Transverse colon (tissue), 4 donors: ENCODE measurements around the gene MSANTD2. TPM values are rescaled to one million over a fixed set of nuclear protein-coding genes. Genes with fewer than 3 reads are reported as not detected.

ENCODE experiments used
- DNase-seq: peaks from one replicate; pipeline ENCODE4 v3.0.0-alpha.2; 2019
- H3K27ac ChIP-seq, 4 donors: fragments of 200-600 bp; sonication (generic); 2 replicates each; pipeline ENCODE4 v1.5.1; 2016 to 2018; ENCODE audit warnings: inconsistent platforms in 4 of 4
- H3K27me3 ChIP-seq: fragments of 200-600 bp; sonication (generic); 2 replicates; pipeline ENCODE4 v1.5.1; 2017; ENCODE audit warnings: inconsistent platforms
- H3K36me3 ChIP-seq, 4 donors: fragments of 200-600 bp; sonication (generic); 2 replicates each; pipeline ENCODE4 v1.5.1; 2017 to 2019; ENCODE audit warnings: inconsistent platforms in 4 of 4
- H3K4me1 ChIP-seq, 4 donors: fragments of 200-600 bp; sonication (generic); 2 replicates each; pipeline ENCODE4 v1.5.1; 2017 to 2020; ENCODE audit warnings: inconsistent platforms in 4 of 4
- H3K4me3 ChIP-seq, 4 donors: fragments of 200-600 bp; sonication (generic); 1 replicate in 1 of 4; 2 replicates in 3 of 4; pipeline versions ENCODE4 v1.5.1 to v1.6.1; 2017 to 2019; ENCODE audit warnings: inconsistent platforms in 4 of 4
- H3K9me3 ChIP-seq, 2 donors: fragments of 200-600 bp; sonication (generic); 2 replicates each; pipeline ENCODE4 v1.5.1; 2017 to 2019; ENCODE audit warnings: inconsistent platforms in 2 of 2
- EP300 ChIP-seq: sonication (generic); formaldehyde crosslinking; IDR thresholded peaks from one replicate; pipeline ENCODE4 v1.6.1; 2017; ENCODE audit warnings: antibody characterized with exemption, low read depth
- POLR2A ChIP-seq: fragments of 450-650 bp; IDR thresholded peaks from one replicate; pipeline ENCODE4 v1.6.1; 2016; ENCODE audit warnings: antibody characterized with exemption, mild to moderate bottlenecking, moderate library complexity
- POLR2AphosphoS5 ChIP-seq, 3 donors: sonication (generic); formaldehyde crosslinking; IDR thresholded peaks; one replicate each; pipeline ENCODE4 v1.6.1; 2016; ENCODE audit warnings: antibody characterized with exemption in 3 of 3
- WGBS, 2 donors: methylation state at CpG; one replicate each; pipeline ENCODE4 v1.1.5; 2018; ENCODE audit warnings: low coverage in 1 of 2; 5-methylcytosine and 5-hydroxymethylcytosine counted together
- in situ Hi-C, 4 donors: fragments of 200-750 bp; cut with MboI; loops; one replicate each; pipeline versions ENCODE4 v1.15.0 to v1.15.1; 2017; ENCODE audit warnings: low sequenced_read_pairs in 3 of 4, low pct_ligation_motif_present in 1 of 4, low pct_unique_long_range_greater_than_20kb in 1 of 4
- intact Hi-C: fragments of 100-400 bp; cut with DNase I; formaldehyde crosslinking; loops from one replicate; pipeline ENCODE4 v1.15.1; 2023; ENCODE audit warnings: low total_unique reads
- total RNA-seq, 4 donors: library from RNA; depleted of rRNA; stranded (reverse); fragments of >200 nt; gene quantifications; one replicate each; pipeline ENCODE4 v1.1.0, GENCODE V29; 2016
- TF ChIP-seq, protein P1 (sequence below), 5 experiments: fragments of 200-600 bp in 3 of 5; fragments of 450-650 bp in 2 of 5; sonication (generic) in 3 of 5; IDR thresholded peaks; 1 replicate in 2 of 5; 2 replicates in 3 of 5; pipeline ENCODE4 v1.5.1; 2016 to 2017; ENCODE audit warnings: antibody characterized with exemption in 5 of 5, inconsistent platforms in 3 of 5, mild to moderate bottlenecking in 2 of 5, moderate library complexity in 1 of 5

Gene MSANTD2
- total RNA-seq, 4 donors from 2014 or later: 8.1 to 40.0 (median 15.1) TPM

DNA sequence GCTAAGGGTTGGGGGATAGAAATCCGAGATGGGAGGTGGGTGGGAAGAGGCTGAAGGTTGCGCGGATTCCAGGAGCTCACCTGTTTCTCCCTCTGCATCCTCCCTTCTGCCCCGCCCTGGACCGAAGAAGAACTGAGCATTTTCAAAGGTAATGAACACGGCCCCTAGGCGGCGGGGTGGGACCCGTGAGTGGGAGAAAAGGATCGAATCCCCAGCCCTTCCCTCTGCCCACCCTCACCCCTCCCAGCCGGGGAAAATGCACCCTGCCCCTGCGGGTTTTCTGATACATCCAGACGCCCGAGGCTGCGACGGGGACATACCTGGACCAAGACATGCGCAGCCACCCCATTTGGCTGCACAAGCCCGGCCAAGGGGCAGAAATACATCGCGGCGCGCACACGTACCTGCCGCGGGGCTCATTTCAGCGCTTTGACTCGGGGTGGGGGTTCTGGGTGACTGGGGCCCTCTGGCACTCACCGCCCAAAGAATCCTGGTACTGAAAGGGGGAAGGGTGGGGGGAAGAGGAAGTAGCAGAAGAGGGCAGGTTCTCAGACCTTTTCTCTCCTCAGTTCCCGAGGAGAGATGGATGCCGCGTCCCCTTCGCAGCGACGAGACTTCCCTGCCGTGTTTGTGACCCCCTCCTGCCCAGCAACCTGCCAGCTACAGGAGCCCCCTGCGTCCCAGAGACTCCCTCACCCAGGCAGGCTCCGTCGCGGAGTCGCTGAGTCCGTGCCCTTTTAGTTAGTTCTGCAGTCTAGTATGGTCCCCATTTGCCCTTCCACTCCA is 54.2 kb downstream of the MSANTD2 start:
- no peak for TF ChIP-seq POLR2A
- TF ChIP-seq, protein P1, sequence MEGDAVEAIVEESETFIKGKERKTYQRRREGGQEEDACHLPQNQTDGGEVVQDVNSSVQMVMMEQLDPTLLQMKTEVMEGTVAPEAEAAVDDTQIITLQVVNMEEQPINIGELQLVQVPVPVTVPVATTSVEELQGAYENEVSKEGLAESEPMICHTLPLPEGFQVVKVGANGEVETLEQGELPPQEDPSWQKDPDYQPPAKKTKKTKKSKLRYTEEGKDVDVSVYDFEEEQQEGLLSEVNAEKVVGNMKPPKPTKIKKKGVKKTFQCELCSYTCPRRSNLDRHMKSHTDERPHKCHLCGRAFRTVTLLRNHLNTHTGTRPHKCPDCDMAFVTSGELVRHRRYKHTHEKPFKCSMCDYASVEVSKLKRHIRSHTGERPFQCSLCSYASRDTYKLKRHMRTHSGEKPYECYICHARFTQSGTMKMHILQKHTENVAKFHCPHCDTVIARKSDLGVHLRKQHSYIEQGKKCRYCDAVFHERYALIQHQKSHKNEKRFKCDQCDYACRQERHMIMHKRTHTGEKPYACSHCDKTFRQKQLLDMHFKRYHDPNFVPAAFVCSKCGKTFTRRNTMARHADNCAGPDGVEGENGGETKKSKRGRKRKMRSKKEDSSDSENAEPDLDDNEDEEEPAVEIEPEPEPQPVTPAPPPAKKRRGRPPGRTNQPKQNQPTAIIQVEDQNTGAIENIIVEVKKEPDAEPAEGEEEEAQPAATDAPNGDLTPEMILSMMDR (IDR thresholded peaks at IDR 0.05): peak; percentile 17 to 70 (median 26)
- 4% methylated on average over 40 of the region's 41 CpGs; no CpG with 5 or more reads in 1 of the 2 donors for WGBS, 2 donors
- H3K27me3 ChIP-seq: peaks cover 62% of the 10 kb centered on the region

DNA sequence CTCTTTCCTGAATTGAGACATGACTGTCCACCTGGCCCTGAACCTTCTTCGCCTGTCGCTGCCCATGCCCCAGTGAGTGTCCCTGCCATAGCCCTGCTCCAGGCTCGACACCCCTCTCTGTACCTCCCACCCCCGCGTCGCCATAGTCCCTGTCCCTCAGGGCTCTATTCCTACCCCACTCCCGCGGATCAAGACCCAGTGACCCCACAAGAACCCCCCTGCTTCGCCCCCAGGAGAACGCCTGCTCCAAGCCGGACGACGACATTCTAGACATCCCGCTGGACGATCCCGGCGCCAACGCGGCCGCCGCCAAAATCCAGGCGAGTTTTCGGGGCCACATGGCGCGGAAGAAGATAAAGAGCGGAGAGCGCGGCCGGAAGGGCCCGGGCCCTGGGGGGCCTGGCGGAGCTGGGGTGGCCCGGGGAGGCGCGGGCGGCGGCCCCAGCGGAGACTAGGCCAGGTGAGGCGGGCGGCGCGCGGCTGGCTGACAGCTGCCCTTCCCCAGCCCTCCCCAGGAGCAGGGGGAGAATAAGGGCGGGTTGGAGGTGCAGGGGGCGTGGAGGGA is 54.9 kb downstream of the MSANTD2 start:
- 65% methylated on average over 44 of the region's 44 CpGs; no CpG with 5 or more reads in 1 of the 2 donors for WGBS, 2 donors
- DNase-seq: no peak
- no peaks in the 10 kb centered on the region for H3K36me3 ChIP-seq
- H3K27ac ChIP-seq: no peak overlapping the region
- in situ Hi-C loops: no loop called here
- no peak for TF ChIP-seq POLR2AphosphoS5 (IDR thresholded peaks at IDR 0.05)
- TF ChIP-seq, protein P1 (IDR thresholded peaks at IDR 0.05): no peak
- TF ChIP-seq EP300: no peak
- TF ChIP-seq POLR2A: no peak
- peak overlapping the region in 3 of 4 donors; percentile 37 to 61 (median 50) for H3K4me3 ChIP-seq
- H3K4me1 ChIP-seq: peaks cover 14 to 47% (median 37%) of the 10 kb centered on the region in 4 donors
- intact Hi-C loops: no loop called here
- no peaks in the 10 kb centered on the region for H3K9me3 ChIP-seq
- H3K27me3 ChIP-seq: peaks cover 69% of the 10 kb centered on the region

More for the DNA sequence above, 54.2 kb downstream of the MSANTD2 start:
- no peaks in the 10 kb centered on the region for H3K9me3 ChIP-seq
- peak; percentile 68 for DNase-seq
- H3K36me3 ChIP-seq: no peaks in the 10 kb centered on the region
- in situ Hi-C loops (no loop called here), intact Hi-C loops (no loop called here)
- H3K4me3 ChIP-seq: peak overlapping the region; percentile 36 to 61 (median 44)
- peaks cover 7 to 49% (median 31%) of the 10 kb centered on the region in 4 donors for H3K4me1 ChIP-seq
- peak overlapping the region; percentile 75 to 87 (median 83) for H3K27ac ChIP-seq

DNA sequence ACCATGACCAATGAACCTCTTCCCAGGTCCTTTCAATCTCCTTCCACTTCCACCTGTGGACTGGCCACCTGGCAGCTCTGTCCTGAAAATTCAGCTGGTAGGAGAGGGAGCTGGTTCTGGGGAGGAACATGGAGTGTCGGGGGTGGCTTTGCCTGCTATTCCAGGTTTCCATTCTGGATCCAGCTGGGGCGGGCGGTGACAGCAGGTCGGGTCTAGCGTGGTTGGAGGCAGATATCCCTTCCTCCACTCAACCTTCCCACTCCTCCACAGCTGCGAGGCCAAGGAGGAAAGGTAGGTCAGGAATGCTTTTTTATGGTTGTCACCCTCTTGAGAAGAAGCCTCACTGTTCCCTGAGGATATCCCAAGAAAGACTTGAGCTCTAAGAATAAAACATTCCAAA is 57.2 kb downstream of the MSANTD2 start:
- in situ Hi-C loops (no loop called here), intact Hi-C loops (no loop called here)
- H3K27ac ChIP-seq: no peak overlapping the region
- peaks cover 19 to 42% (median 36%) of the 10 kb centered on the region in 4 donors for H3K4me1 ChIP-seq
- no peaks in the 10 kb centered on the region for H3K36me3 ChIP-seq
- H3K27me3 ChIP-seq: peaks cover 87% of the 10 kb centered on the region
- 60 to 87% methylated on average over 1 to 6 of the region's 6 CpGs for WGBS, 2 donors
- TF ChIP-seq POLR2A (no peak), EP300 (no peak), POLR2AphosphoS5 (IDR thresholded peaks at IDR 0.05) (no peak)
- TF ChIP-seq, protein P1 (IDR thresholded peaks at IDR 0.05): no peak
- no peak for DNase-seq
- no peaks in the 10 kb centered on the region for H3K9me3 ChIP-seq
- H3K4me3 ChIP-seq: no peak overlapping the region

DNA sequence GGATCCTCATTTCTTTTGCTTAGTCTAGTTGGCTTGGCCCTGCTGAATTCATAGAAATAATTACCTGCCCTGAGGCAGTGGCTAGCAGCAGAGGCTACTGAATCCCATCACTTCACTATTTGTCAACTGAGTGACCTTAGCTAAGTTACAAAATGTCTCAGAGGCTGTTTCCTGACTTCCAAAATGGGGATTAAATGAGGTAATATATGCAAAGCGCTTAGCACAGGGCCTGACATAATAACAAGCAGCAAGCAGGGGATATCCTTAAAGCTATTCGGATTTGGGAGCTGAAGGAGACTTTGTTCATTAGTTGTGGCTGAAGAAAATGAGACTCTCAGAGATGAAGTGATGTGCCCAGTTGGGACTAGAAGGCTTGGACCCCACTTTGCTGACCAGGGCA is 57.7 kb downstream of the MSANTD2 start:
- intact Hi-C loops (no loop called here), in situ Hi-C loops (no loop called here)
- no peak for DNase-seq
- 81% methylated on average over 2 of the region's 2 CpGs; no CpG with 5 or more reads in 1 of the 2 donors for whole genome bisulfite sequencing, 2 donors
- Histone ChIP-seq H3K27ac (no peak overlapping the region), H3K27me3 (peaks cover 86% of the 10 kb centered on the region), H3K9me3 (no peaks in the 10 kb centered on the region), H3K4me1 (peaks cover 19 to 40% (median 35%) of the 10 kb centered on the region in 4 donors), H3K36me3 (no peaks in the 10 kb centered on the region), H3K4me3 (no peak overlapping the region)
- no peak for TF ChIP-seq POLR2A
- no peak for TF ChIP-seq POLR2AphosphoS5 (IDR thresholded peaks at IDR 0.05)
- TF ChIP-seq EP300: no peak
- TF ChIP-seq, protein P1 (IDR thresholded peaks at IDR 0.05): no peak
